ENCODE measurements around the gene PAXX.
A peak's percentile ranks its signal among the peaks of the same experiment; 100 is the strongest.

PAXX gene

DNA sequence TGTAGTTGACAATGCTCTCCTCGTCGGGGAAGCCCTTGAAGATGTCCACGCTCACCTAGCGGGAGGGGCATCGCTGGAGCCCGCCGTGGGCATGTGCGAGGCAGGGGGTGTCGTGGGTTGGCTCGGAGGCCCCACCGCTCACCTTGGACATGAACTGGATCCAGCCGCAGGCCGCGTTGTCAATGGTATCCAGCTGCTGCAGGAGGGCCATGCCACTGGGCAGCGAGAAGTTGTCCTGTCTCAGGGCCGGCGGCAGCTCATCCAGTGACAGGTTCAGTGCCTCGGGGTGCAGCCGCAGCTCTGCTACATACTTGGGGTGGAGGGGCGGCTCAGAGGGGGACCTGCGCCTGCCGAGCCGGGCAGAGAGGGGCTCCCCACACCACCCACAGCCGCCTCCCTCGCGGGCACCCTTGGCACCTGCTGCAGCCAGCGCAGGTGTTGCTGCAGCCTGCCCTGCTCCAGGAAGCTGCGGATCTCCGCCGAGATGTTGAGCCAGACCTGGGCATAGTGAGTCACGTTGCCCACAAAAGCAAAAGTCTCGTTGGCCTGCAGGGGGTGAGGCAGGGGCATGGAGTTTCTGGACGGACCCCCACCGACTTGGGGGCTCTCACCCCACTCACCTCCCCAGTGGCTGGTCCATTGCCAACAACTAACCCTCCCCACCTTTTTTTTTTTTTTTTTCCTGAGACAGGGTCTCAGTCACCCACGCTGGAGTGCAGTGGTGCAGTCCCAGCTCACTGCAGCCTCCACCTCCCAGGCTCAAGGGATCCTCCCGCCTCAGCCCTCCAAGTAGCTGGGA is 26.7 kb downstream of the PAXX start:
- no peak for DNase-seq (ENCODE audit: low spot score)

DNA sequence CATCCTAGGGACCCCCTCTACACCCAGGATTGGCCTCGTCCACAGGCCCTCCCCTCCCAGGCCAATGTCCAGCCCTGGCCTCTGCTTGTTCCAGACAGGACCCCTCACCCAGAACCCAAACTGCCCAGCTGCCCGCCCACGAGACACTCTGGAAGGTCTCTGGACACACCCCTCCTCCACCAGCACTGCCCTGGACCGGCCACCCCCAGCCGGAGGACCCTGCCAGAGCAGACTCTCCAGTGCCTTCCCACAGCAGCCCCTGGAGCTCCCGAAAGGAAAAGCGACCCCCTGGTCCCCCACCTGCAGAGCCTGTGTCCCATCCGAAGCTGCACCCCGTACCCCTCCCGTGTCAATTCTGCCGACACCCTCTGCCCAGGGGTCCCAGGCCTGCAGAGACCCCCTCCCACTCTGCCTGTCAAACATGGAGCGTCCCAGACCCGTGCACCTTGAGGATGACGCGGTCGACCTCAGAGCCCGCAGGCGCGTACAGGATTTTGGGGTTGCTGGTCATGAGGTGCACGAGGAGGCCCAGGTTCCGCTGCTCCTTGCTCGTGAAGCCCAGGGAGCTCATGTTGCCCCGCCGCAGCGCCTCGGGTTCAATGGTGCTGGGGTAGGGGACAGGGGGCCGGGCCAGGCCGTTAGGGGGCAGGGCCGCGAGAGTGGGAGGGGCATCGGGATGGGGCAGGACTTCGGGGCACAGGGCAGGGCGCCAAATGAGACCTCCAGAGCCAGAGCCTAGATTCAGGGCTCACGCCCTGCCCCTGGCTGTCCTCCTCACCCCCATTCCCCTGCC is 27.9 kb downstream of the PAXX start:
- DNase-seq (ENCODE audit: low spot score): no peak

DNA sequence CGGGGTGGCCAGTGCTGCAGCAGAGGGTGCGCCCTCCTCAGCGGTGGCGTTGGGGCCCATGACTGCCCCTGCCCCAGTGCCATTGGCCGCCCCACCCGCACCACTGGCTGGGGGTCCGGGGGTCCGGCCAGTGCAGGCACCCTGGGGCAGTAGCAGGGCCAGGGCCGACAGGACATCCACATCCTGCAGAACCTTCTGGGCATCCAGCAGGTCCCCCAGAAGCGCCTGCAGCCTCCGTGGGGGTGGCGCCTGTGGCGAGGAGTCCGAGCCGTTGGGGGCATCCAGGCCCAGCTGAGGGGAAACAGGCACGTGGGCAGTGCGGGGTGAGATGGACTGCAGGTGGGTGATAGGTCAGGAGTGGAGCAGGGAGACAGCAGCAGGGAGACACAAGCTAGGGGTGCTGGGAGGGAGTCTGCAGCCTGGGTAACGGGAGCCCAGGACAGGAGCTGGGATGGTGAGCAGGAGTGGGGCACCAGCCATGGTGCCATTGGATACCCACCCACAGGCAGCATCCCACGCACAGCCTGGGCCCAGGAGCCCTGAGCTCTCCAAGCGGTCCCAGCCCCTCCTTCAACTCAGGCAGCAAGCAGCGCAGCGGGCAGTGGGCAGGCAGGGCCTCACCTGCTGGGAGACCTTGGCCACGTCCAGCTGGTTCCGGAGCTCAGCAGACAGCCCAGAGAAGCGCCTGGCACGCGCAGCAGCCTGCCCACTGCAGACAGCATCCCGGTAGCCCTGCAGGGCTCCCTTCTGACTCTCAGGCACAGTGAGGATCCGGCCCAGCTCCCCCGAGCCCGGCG is 28.7 kb downstream of the PAXX start:
- DNase-seq (ENCODE audit: low spot score): no peak

DNA sequence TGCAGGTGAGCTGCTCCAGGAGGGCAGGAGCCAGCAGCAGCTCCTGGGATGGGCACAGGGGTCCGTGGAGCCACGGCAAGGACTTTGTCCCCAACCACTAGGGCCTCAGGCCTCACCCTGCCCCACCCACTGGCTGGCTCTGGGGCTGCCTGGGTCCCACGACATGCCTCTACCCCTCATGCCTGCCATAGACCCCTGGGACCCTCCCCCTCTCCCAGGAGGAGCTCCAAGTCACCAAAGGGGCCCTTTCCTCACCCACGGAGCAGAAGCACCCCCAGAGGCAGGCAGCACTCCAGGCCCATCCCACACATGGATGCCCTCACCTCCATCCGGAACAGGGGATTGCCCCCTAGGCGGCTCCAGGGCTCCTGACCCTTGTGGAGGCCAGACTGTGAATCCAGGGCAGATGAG is 29.4 kb downstream of the PAXX start:
- no peak for DNase-seq (ENCODE audit: low spot score)

DNA sequence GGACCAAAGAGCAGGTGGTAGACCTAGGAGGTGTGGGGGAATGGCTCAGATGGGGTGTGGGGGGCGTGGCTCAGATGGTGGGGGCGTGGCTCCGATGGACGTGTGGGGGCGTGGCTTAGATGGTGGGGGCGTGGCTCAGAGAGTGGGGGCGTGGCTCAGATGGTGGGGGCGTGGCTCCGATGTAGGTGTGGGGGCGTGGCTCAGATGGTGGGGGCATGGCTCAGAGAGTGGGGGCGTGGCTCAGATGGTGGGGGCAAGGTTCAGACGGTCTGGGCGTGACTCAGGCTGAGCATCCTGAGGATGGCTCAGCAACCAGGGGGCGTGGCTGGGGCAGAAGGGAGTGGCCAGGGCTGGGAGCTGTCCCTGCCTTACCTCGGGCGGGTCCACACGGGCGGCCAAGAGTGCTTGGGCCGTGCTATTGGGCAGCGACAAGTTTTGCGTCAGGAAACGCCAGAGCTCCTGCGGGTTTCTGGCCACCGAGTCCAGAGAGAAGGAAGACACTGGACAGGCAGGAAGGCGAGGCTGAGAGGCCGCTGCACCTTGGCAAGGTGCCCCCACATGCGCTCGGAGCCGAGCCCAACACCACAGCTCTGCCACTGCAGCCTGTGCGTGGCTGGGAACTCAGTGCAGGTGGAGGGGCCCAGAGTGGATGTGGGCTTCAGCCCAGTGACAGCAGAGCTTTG is 29.9 kb downstream of the PAXX start:
- peak; percentile 69 for DNase-seq (ENCODE audit: low spot score)

DNA sequence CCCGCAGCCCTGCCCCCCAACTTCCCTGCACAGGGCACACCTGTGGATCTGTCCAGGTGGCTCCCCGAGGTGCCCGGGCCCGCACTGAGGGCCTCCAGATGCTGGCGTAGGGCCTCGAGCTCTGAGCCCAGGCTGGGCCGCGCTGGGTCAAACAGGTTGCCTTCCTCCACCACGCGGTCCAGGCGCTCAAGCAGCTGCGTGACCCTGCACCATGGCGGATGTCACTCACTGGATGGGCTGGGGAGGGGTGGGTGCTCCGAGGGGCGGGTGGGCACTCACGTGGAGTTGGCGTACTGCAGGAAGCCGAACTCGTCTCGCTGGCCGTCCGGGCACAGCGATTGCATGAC is 30.4 kb downstream of the PAXX start:
- DNase-seq (ENCODE audit: low spot score): no peak

DNA sequence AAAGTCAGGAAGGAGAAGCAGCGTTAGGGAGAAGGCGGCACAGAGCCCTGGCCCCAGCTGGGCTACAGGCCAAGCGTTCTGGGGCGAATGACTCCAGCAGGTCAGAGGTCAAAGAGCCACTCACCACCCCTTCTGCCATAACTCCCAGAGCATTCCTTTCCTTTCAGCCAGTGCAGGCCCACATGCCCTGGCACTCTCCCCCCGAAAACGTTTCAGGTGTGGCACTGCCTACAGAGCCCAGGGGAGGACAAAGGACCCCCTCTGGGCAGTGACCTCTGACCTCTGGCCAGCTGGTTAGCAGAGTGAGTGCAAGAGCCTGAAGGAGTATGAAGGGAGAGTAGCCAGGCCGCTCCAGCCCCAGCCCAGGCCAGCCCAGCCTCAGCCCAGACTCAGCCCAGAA is 30.9 kb downstream of the PAXX start:
- DNase-seq (ENCODE audit: low spot score): no peak

DNA sequence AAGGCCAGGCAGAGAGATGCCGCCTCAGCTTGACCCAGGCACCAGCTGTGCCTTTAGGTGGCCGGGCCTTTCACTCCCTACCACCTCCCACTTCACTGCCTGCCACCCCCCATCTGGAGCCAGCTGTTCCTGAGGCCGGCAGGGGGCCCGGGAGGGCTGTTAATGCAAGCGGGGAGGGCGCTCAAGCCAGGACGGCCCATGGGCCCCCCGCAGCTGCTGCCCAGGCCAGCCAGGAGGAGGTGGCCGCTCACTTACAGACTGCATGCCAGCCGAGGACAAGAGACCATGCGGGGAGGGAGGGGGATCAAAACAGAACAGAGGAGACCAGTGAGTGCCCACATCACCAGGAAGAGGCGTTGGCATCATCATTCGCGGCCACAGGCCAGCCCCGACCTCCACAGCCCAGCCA is 31.4 kb downstream of the PAXX start:
- no peak for DNase-seq (ENCODE audit: low spot score)

DNA sequence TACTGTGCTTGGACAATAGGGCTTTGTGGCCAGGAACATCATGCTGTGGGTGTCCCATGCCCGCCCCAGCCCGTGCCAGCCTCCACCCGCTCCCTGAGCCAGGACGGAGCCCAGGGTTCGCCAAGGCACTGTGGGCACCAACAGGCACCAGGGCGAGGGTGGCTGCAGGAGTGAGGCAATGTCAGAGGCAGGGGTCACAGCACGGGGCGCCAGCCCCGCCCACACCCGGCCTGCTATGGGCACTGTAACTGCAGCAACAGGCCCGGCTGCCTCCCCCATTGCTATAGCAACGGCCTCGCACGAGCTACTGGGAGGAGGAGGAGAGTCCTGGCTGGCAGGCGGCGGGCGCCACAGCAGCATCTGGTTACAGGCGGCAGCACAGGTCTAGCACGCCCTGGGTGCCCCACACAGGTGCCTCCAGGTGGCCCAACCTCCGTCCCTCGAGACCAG is 33.3 kb downstream of the PAXX start:
- DNase-seq (ENCODE audit: low spot score): no peak

DNA sequence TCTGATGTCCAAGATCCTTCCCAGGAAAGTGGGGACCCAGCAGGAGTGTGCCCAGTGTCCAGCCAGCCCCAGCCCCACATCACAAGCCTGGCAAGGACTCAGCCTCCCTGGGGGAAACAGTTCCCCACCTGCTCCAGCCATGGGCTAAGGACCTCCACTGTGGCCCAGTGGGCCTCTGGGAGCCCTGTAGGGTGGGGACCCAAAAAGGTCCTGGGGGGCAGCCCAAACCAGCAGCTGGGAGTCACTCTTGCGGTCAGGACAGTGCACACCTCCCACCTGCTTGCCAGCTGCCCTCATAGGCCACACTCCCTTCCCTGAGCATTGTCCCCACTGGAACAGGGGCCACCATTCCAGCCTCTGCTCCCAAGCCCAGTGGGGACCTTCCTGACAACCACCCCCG is 34.2 kb downstream of the PAXX start:
- DNase-seq (ENCODE audit: low spot score): no peak

DNA sequence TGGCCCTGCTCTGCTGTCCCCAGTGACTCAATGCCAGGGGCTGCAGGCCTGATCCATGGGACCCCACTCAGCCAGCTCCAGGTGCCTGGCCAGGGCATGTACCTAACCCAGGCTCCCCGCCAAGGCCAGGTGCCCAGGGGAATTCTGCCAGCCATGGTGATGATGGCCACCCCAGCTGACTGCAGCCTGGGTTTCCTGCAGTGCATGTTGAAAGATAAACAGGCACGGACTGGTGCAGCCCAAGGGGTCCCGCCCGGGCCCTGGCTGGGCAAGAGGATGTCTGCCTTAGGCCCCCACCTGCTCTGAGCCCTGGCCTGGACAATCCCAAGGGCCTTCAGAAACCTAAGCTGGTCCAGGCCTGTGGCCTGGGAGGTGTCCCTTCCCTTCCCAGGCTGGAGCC is 34.6 kb downstream of the PAXX start:
- DNase-seq (ENCODE audit: low spot score): no peak

DNA sequence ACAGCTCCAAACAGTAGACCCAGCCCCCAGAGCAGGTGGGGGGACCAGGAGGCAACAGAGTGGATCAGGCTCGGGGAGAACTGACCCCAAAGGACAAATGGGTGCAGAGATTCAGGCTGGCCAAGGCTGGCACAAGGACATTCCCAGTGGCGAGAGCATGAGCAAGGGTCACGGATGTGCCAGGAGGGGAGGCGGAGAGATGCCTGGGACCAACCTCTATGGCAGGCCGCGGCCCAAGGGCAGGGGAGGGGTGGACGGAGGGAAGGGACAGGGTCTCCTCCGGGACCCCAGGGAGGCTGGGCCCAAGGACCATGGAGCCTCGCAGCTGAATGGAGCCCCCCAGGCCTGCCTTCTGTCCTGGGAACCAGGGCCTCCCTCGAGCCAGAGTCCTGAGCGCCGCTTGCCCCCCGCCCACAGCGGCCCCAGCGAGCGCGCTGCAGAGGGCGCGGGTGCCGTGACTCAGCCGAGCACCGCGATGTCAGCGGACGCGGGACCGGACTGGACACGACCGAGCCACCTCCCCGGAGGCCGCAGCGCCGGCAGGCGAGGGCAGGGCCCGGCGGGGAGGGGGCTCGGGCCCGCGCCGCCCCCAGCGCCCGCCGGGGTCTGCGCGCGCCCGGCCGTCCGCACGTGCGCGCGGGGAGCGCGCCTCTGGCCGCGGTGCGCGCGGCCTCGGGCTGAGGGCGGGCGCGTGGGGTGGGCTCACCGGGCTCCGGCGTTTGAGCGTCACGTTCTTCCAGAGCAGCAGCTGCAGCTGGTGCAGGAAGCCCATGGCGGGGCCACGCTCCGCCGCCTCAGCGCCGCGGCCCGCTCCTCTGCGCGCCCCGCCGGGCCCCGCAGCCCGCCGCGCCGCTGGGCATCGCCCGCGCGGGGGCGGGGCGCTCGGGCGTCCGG is 35.4 kb downstream of the PAXX start, which contains the start of gene ABCA2:
TSS of gene ABCA2 (minus strand) at position 869 of the 894 bp plus-strand sequence. CDS start at position 772, 97 bp downstream.
- DNase-seq (ENCODE audit: low spot score): no peak

DNA sequence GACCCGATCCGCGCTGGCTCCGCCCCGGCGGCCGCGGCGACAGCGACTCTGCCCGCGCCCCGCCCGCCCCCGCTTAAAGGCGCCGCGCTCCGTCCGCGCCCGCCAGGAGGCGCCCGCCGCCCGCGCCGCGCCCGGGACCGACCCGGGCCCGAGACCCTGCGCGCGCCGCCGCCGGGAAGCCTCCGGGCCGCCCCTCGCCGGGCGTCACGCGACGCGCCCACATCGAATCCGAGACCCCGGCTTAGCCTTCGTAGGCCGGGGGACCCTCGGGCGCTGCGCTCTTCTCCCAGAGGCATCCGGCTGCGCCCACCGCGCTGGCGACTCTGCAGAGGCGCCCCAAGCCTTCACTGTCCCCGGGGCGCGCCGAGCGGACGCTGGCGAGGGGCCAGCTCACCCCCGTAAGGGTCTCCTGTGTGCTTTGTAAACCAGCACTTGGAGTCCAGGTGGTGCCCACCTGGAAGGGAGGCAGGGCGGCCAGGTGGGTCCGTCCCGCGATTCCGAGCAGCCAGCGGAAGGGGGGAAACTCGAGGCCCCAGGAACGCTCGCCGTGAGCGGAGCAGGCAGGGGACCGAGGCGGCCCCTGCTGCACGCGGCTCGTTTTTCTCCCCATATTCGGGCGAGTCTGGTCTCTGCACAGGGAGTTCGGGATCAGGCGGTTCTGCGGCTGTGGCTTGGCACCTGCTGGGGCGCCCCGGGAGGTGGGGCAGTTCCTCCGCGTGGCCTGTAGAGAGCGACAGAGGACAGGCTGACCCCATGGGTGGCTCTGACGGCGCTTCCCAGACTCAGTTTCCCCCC is 36.2 kb downstream of the PAXX start:
- peak; percentile 62 for DNase-seq (ENCODE audit: low spot score)

DNA sequence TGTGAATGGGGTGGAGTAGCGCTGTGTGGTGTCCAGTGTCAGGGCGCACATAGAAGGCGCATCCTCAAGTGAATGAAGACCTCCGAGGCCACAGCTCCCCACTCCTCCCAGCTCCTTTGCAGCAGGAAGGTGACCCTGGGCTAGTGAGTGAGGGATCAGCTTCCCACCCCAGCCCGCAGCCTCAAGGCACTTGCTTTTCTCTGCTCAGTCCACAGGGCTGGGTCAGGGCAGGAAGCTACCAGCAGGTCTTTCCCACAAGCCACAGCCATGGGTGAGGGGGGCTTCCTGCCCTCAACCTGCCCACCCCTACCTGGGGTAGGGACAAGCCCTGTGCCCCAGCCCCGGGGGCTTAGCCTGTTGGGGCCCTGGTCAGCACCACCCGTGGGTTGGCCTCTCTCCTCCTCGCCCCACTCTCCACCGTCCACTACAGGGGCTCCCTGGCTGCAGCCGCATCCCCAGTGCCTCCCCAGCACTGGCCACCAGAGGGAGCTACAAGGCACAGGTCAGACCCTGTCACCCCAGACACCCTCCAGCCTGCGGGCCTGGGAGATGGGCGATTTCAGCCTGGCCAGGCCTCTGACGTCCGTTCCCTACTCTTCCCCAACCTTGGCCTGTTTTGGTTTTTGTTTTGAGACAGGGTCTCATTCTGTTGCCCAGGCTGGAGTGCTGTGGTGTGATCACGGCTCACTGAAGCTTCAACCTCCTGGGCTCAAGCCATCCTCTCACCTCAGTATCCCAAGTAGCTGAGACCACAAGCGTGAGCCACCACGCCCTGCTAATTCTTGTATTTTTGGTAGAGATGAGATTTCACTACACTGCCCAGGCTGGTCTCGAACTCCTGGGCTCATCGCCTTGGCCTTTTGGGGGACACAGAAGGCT is 37.1 kb downstream of the PAXX start:
- DNase-seq (ENCODE audit: low spot score): peak; percentile 68

DNA sequence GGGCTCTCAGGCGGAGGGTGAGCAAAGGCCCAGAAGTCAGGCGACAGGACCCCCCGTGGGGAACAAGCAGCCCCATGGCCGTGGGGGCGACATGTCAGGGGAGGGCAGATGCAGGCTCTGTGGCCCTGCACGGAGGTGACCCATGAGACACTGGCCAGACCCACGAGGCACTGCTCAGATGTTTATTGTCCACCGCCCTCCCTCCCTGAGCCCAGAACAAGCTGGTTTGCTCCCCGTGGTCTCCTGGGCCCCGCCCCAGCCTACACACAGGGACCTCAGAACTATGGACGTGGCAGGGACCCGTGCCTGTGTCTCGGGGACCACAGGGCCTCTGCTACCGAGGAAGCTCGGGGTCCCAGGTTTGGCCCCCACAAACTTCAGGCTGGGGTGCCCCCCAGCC is 37.8 kb downstream of the PAXX start:
- DNase-seq (ENCODE audit: low spot score): no peak

DNA sequence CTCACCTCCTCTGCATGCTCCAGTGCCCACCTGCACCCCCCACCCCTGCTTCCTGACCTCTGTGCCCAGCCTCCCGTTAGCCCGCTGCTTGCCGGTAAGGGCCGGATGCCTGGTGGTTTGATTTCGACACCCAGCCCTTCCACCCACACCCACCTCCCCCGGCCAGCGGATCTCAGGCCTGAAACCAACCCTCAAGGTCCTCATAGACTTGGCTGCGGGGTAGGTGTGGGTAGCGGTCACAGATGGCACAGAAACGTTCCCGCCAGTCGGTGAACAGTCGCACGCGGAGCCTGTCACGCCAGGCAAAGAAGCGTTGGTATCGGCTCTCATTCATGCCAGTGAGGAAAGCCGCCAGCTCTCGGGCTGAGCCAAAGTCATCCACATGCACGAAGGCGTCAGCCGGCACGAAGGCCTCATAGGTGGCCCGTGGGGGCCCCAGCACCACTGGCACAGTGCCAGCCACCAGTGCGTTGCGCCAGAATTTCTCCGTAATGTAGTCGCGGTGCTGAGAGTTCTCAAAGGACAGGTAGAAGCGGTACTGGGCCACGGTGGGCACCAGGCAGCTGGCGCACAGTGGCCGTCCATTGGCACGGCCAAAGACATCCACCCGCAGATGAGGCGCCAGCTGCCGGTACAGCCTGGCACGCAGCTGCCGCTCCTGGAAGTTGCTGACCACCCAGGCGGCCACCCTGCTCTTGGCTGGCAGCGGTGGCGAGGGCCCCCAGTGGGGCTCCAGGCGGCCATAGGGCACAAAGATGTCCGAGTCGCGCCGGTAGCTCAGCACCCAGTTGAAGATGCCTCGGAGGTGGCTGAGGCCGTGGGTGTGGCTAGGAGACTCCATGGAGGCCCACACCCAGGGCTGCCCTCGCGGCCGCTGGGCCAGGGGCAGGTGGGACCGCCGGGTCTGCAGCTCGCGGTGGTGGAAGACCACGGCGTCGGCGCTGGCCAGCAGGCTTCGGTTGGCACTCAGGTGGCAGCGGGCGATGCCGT is 38.6 kb downstream of the PAXX start:
- DNase-seq (ENCODE audit: low spot score): no peak

DNA sequence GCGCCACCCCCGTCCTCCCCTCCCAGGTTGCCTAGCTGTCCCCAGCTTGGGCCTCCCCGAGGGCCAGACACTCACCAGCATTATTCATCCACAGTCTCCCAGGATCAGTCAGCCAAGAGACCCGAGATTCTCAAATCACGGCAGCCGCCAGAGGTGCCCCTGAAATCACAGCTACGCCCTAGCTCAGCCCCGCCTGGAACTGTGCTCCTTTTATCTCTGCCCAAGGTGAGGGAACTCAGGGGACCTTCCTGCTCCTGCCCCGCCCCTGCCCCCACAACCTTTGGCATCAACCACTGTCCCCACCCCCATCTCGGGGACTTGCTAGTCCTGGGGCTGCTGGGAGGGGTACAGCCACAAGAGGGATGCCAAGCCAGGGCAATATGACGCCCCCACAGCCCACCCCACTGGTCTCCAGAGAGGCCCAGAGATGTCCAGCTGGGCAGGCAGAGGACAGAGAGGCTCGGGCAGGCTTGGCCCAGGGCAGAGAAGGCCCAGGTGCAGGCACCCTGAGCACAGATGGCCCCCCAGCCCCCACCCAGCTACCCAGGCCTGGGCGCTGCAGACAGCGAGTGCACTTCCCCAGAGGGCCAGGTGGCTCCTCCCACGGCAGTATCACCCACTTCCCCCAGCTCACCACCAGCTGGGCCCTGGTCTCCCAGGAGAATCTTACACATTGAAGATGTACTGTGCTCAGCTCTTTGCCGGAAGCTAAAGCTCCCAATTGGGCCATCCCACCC is 39.9 kb downstream of the PAXX start, which contains the start of gene FUT7:
TSS of gene FUT7 (minus strand) at position 185 of the 737 bp plus-strand sequence. CDS start at position 88, 97 bp downstream.
- DNase-seq (ENCODE audit: low spot score): peak; percentile 31
